Kidney (tissue), 14 donors: Measurements from ENCODE around the gene CCDC102A. TPM values are rescaled to one million over a fixed set of nuclear protein-coding genes. Genes with fewer than 3 reads are reported as not detected.

Experiments
- DNase-seq, 5 donors: peaks; one replicate each; pipeline ENCODE4 v3.0.0-alpha.2; 2013 to 2020
- FAIRE-seq: peaks from 2 replicates; lab custom pipeline; 2012; peaks lifted over from hg19 to GRCh38; lab: Jason Lieb, UNC
- H3K27ac ChIP-seq, 2 donors: one replicate each; pipeline ENCODE4 v1.7.0; 2013; ENCODE audit warnings: low read depth in 2 of 2, low read length in 2 of 2, inconsistent platforms in 1 of 2
- H3K27me3 ChIP-seq: one replicate; pipeline ENCODE4 v1.7.1; 2013; ENCODE audit warnings: low read length, inconsistent platforms; ENCODE audit not compliant: control insufficient read depth, insufficient read depth
- H3K36me3 ChIP-seq, 3 donors: one replicate each; pipeline versions ENCODE4 v1.7.0 to v1.7.1; 2013; ENCODE audit warnings: low read length in 3 of 3, control low read depth in 1 of 3, inconsistent platforms in 1 of 3; ENCODE audit not compliant: insufficient read depth in 3 of 3, control insufficient read depth in 2 of 3
- H3K4me1 ChIP-seq, 3 donors: one replicate each; pipeline versions ENCODE4 v1.7.0 to v1.7.1; 2013; ENCODE audit warnings: low read length in 3 of 3, inconsistent platforms in 1 of 3, low read depth in 1 of 3; ENCODE audit not compliant: control insufficient read depth in 2 of 3, insufficient read depth in 2 of 3
- H3K4me3 ChIP-seq, 3 donors: one replicate each; pipeline versions ENCODE4 v1.7.0 to v1.8.1; 2013; ENCODE audit warnings: low read length in 3 of 3, control low read depth in 1 of 3, inconsistent platforms in 1 of 3
- H3K9ac ChIP-seq, 3 donors: one replicate each; pipeline versions ENCODE4 v1.7.0 to v1.7.1; 2013; ENCODE audit warnings: low read length in 3 of 3, control low read depth in 1 of 3, inconsistent platforms in 1 of 3
- H3K9me3 ChIP-seq, 3 donors: one replicate each; pipeline versions ENCODE4 v1.7.0 to v1.7.1; 2013; ENCODE audit warnings: low read length in 3 of 3, control low read depth in 1 of 3, inconsistent platforms in 1 of 3; ENCODE audit not compliant: control insufficient read depth in 2 of 3, insufficient read depth in 1 of 3
- CTCF ChIP-seq: IDR thresholded peaks from 3 replicates; pipeline ENCODE4 v1.5.1; 2012; ENCODE audit warnings: mild to moderate bottlenecking, moderate library complexity, borderline replicate concordance; ENCODE audit not compliant: insufficient read depth; ENCODE audit errors: extremely low read depth
- intact Hi-C: fragments of 100-400 bp; cut with DNase I; formaldehyde crosslinking; loops from one replicate; pipeline ENCODE4 v1.11.1; 2022
- polyA plus RNA-seq: library from polyadenylated mRNA; stranded (reverse); fragments of 350-450 nt; fragmentation: Illumina TruSeq; extraction: RNeasy Lipid Tissue Mini Kit (QIAGEN cat#74804); gene quantifications from one replicate; pipeline ENCODE4 v1.2.3, GENCODE V29; 2014; ENCODE audit warnings: low read depth, low replicate concordance; ENCODE audit not compliant: insufficient read depth
- total RNA-seq: library from RNA; stranded (reverse); fragmentation: NEBNext Ultra II Directional; extraction: Animal tissue kit (Norgen Biotek cat#: 25700); gene quantifications from one replicate; pipeline ENCODE4 v1.2.1, GENCODE V29; 2021
- donor health status: control.
- donor health status: control.
- donor health status: control.
- donor health status: control.
- donor health status: control.
- donor health status: DM: yes; HTN: yes; CAD: no.
- donor health status: Normal renal cell carcinoma (clear cell type).

CCDC102A gene
- total and polyA plus RNA-seq, 2 donors from 2014 or later = 5.7 to 11.9 TPM

GRCh38 chr16:57514791-57515600, 21.4 kb downstream of the CCDC102A start:
- TF ChIP-seq CTCF = no peak
- peak in 1 of 5 donors; percentile 76 for DNase-seq
- peaks cover 2 to 4% (median 3%) of the 10 kb centered on the region in 3 donors for H3K36me3 ChIP-seq
- H3K4me3 ChIP-seq = no peak overlapping the region
- H3K27ac ChIP-seq = peak overlapping the region in 1 of 2 donors; percentile 41
- intact Hi-C loops = loop anchor here (10.0 kb wide), 1 partner anchor 100 kb away; no protein-coding TSS in a partner anchor
- H3K9me3 ChIP-seq = no peaks in the 10 kb centered on the region
- H3K9ac ChIP-seq = no peak overlapping the region
- peaks cover 6 to 24% (median 11%) of the 10 kb centered on the region in 3 donors for H3K4me1 ChIP-seq
- no peaks in the 10 kb centered on the region for H3K27me3 ChIP-seq
- FAIRE-seq = no peak

GRCh38 chr16:57514371-57514770, 22.0 kb downstream of the CCDC102A start:
- DNase-seq = no peak
- H3K9ac ChIP-seq = peak overlapping the region in 1 of 3 donors; percentile 26
- H3K36me3 ChIP-seq = peaks cover 2 to 4% (median 3%) of the 10 kb centered on the region in 3 donors
- H3K4me3 ChIP-seq = no peak overlapping the region
- TF ChIP-seq CTCF = no peak
- no peaks in the 10 kb centered on the region for H3K27me3 ChIP-seq
- no peaks in the 10 kb centered on the region for H3K9me3 ChIP-seq
- no peak for FAIRE-seq
- peak overlapping the region in 1 of 2 donors; percentile 41 for H3K27ac ChIP-seq
- H3K4me1 ChIP-seq = peaks cover 6 to 26% (median 11%) of the 10 kb centered on the region in 3 donors
- intact Hi-C loops = loop anchor here (10.0 kb wide), 1 partner anchor 100 kb away; no protein-coding TSS in a partner anchor

- H3K9ac ChIP-seq = peak overlapping the region in 1 of 3 donors; percentile 34
- TF ChIP-seq CTCF = no peak
- H3K27ac ChIP-seq = peak overlapping the region; percentile 43 to 66
- H3K4me3 ChIP-seq = no peak overlapping the region
- no peak for FAIRE-seq
- H3K4me1 ChIP-seq = peaks cover 6 to 26% (median 11%) of the 10 kb centered on the region in 3 donors
- H3K9me3 ChIP-seq = no peaks in the 10 kb centered on the region
- H3K27me3 ChIP-seq = no peaks in the 10 kb centered on the region
- H3K36me3 ChIP-seq = peaks cover 2 to 3% (median 2%) of the 10 kb centered on the region in 3 donors
- DNase-seq = peak; percentile 86 to 95 (median 91)
- intact Hi-C loops = loop anchor here (10.0 kb wide), 1 partner anchor 99 kb away; no protein-coding TSS in a partner anchor
Observed at GRCh38 chr16:57513371-57514102, 22.8 kb downstream of the CCDC102A start.
